ENCODE measurements around the gene TAS2R14. TPM values are rescaled to one million over a fixed set of nuclear protein-coding genes. Genes with fewer than 3 reads are reported as not detected.

TAS2R14 gene
- 3.3 TPM for total RNA-seq (ENCODE audit: unreplicated experiment)
- long read RNA-seq, partial matches to known transcripts = 0 of 7 reads
- long read RNA-seq, other reads (novel, unspliced or antisense) = 7 of 7 reads

GRCh38 chr12:10939163-10939562, at the start of gene TAS2R14:
Gene TAS2R14, minus strand, starts transcription at chr12:10939263. Its CDS starts 56 bp downstream, at chr12:10939207.
- no peaks in the 10 kb centered on the region for H3K36me3 Mint-ChIP-seq (ENCODE audit: unreplicated experiment)
- no peaks in the 10 kb centered on the region for H3K27me3 Mint-ChIP-seq (ENCODE audit: unreplicated experiment)
- no peak for TF ChIP-seq CTCF (IDR thresholded peaks at IDR 0.05; ENCODE audit: partially characterized antibody, unreplicated experiment)
- H3K9me3 Mint-ChIP-seq (ENCODE audit: unreplicated experiment) = no peaks in the 10 kb centered on the region
- no peak within 1 kb of the TSS for H3K27ac Mint-ChIP-seq (ENCODE audit: unreplicated experiment)
- H3K4me1 Mint-ChIP-seq (ENCODE audit: low read depth, unreplicated experiment) = peaks cover 4% of the 10 kb centered on the region
- no peak for DNase-seq
- H3K4me3 Mint-ChIP-seq (ENCODE audit: unreplicated experiment) = no peak within 1 kb of the TSS

GRCh38 chr12:10986812-10987211, 47.7 kb upstream of the TAS2R14 start, which contains the start of gene TAS2R50:
Gene TAS2R50, minus strand, starts transcription at chr12:10986912. Its CDS starts 52 bp downstream, at chr12:10986860.
- DNase-seq = no peak
- H3K9me3 Mint-ChIP-seq (ENCODE audit: unreplicated experiment) = no peaks in the 10 kb centered on the region
- H3K27ac Mint-ChIP-seq (ENCODE audit: unreplicated experiment) = no peak within 1 kb of the TSS
- H3K4me3 Mint-ChIP-seq (ENCODE audit: unreplicated experiment) = no peak within 1 kb of the TSS
- no peak for TF ChIP-seq CTCF (IDR thresholded peaks at IDR 0.05; ENCODE audit: partially characterized antibody, unreplicated experiment)
- H3K27me3 Mint-ChIP-seq (ENCODE audit: unreplicated experiment) = no peaks in the 10 kb centered on the region
- H3K36me3 Mint-ChIP-seq (ENCODE audit: unreplicated experiment) = peaks cover 6% of the 10 kb centered on the region
- no peaks in the 10 kb centered on the region for H3K4me1 Mint-ChIP-seq (ENCODE audit: low read depth, unreplicated experiment)

- Mint-ChIP-seq H3K27ac (ENCODE audit: unreplicated experiment) (no peak overlapping the region), H3K9me3 (ENCODE audit: unreplicated experiment) (no peaks in the 10 kb centered on the region), H3K36me3 (ENCODE audit: unreplicated experiment) (no peaks in the 10 kb centered on the region), H3K4me1 (ENCODE audit: low read depth, unreplicated experiment) (no peaks in the 10 kb centered on the region), H3K4me3 (ENCODE audit: unreplicated experiment) (no peak overlapping the region), H3K27me3 (ENCODE audit: unreplicated experiment) (no peaks in the 10 kb centered on the region)
- no peak for TF ChIP-seq CTCF (IDR thresholded peaks at IDR 0.05; ENCODE audit: partially characterized antibody, unreplicated experiment)
- DNase-seq = no peak
These were observed 43.2 kb upstream of the TAS2R14 start for GRCh38 chr12:10982244-10982643.

GRCh38 chr12:10974965-10975364, 35.9 kb upstream of the TAS2R14 start:
- Mint-ChIP-seq H3K4me3 (ENCODE audit: unreplicated experiment) (no peak overlapping the region), H3K27me3 (ENCODE audit: unreplicated experiment) (no peaks in the 10 kb centered on the region), H3K9me3 (ENCODE audit: unreplicated experiment) (no peaks in the 10 kb centered on the region), H3K36me3 (ENCODE audit: unreplicated experiment) (no peaks in the 10 kb centered on the region), H3K4me1 (ENCODE audit: low read depth, unreplicated experiment) (no peaks in the 10 kb centered on the region), H3K27ac (ENCODE audit: unreplicated experiment) (no peak overlapping the region)
- TF ChIP-seq CTCF (IDR thresholded peaks at IDR 0.05; ENCODE audit: partially characterized antibody, unreplicated experiment) = no peak
- DNase-seq = no peak

GRCh38 chr12:10968765-10969456, 29.8 kb upstream of the TAS2R14 start:
- no peaks in the 10 kb centered on the region for H3K4me1 Mint-ChIP-seq (ENCODE audit: low read depth, unreplicated experiment)
- no peak for DNase-seq
- H3K4me3 Mint-ChIP-seq (ENCODE audit: unreplicated experiment) = no peak overlapping the region
- no peaks in the 10 kb centered on the region for H3K36me3 Mint-ChIP-seq (ENCODE audit: unreplicated experiment)
- no peak overlapping the region for H3K27ac Mint-ChIP-seq (ENCODE audit: unreplicated experiment)
- no peaks in the 10 kb centered on the region for H3K27me3 Mint-ChIP-seq (ENCODE audit: unreplicated experiment)
- H3K9me3 Mint-ChIP-seq (ENCODE audit: unreplicated experiment) = no peaks in the 10 kb centered on the region
- TF ChIP-seq CTCF (IDR thresholded peaks at IDR 0.05; ENCODE audit: partially characterized antibody, unreplicated experiment) = no peak
